ENCODE measurements around the gene HMBS.
A peak's percentile ranks its signal among the peaks of the same experiment; 100 is the strongest.

The HMBS gene

DNA sequence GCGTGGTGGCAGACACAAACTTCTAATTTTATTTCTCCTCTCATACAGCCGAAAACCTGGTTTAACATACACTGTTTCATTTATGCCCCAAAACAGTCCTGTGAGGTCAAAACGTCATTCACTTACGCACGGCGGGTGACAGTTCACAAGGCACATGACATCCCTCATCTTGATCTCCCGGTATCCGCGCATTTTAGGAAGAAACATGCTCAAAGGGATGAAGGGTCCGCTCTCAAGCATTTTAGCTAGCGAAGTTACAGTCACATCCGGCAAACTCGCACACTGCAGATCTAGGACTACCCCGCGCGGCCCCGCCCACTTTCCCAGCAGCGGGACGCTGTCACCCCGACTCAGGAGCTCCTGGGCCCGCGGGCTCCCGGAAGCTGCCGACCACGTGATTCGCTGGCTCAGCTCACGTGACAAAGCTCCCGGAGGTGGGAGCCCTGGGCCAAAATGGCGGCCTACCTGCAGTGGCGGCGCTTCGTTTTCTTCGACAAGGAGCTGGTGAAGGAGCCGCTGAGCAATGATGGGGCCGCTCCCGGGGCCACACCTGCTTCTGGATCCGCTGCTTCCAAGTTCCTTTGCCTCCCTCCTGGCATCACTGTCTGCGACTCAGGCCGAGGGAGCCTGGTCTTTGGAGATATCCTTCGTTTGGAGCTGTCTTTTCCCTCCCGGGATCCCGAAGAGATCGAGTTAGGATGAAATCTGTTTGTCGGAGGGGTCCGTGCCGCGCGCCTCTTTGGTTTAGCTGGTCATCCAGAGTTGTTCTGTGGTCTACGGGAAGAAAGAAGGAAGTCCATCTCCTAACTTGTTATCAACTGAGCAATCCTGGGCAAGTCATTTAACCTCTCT lies 17.1 kb upstream of the HMBS start, which contains the start of gene VPS11:
VPS11 (plus strand) TSS at position 448 of the 852 bp plus-strand sequence; CDS start at position 454, 6 bp downstream.
- DNase-seq (ENCODE audit: low spot score): peak; percentile 96

- no peak for DNase-seq (ENCODE audit: low spot score)
Observed at GRCh38 chr11:119077839-119078238, 6.8 kb upstream of the HMBS start.

GRCh38 chr11:119078675-119079420 lies 5.8 kb upstream of the HMBS start:
- no peak for DNase-seq (ENCODE audit: low spot score)

DNA sequence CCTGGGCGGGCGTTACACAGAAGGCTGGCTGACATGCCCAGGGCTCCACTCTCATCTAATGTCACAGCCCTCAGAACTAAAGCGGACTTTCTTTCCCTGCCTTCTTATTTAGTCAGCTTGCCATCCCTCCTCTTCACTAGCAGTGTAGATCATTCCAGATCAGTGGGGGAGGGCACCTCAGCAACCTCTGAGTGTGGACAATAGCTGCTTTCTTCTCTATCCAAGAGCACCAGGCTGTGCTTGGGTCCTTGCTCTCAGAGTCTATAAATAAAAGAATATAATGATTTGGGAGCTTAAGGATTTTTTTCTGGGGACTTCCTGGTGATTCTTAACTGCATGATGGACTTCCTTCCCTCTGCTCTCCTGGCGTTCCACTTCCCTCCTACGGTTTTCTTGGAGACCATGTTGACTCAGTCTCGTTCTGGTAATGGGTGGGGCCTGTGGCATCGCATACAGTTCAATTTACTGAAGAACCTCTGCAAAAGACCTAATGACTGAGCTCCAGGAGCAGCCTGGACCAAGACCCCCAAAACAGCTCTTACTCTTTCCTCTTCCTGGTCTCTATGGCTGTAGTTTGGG lies 2.9 kb upstream of the HMBS start:
- DNase-seq (ENCODE audit: low spot score): no peak

DNA sequence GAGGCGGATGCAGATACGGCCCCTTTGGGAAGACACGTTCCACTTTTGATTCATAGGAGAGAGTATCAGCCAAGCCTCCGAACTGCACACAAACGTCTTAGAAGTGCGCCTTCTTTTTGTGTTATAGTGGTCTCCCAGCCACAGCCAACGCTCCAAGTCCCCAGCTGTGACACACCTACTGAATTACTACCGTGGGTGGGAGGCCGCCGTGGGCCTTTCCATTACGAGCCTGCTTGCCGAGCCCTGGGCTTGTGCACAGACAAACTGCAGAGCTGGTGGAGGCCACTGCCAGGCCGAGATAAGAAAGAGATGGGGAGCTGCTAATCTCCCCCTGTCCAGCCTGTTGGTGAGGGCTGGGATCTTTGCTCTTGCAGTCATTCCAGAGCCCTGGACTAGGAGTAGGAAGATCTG lies 761 bp downstream of the HMBS start:
- no peak for DNase-seq (ENCODE audit: low spot score)

GRCh38 chr11:119087123-119087522 lies 2.4 kb downstream of the HMBS start:
- DNase-seq (ENCODE audit: low spot score): no peak

- DNase-seq (ENCODE audit: low spot score): no peak
Observed at GRCh38 chr11:119087747-119088241, 3.1 kb downstream of the HMBS start.

DNA sequence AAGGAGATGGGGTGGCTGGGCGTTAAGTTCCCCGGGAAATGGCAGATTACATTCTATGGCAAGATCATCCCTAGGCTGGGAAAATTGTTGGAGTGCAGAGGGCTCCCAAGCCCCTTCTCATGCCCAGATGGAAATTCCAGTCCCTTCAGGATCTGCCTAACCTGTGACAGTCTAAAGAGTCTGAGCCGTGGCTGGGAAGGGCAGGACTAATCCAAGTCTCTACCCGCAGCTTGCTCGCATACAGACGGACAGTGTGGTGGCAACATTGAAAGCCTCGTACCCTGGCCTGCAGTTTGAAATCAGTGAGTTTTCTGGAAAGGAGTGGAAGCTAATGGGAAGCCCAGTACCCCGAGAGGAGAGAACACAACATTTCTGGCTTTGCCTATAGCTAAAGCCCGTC lies 3.7 kb downstream of the HMBS start:
- DNase-seq (ENCODE audit: low spot score): no peak

GRCh38 chr11:119089319-119089718 lies 4.6 kb downstream of the HMBS start:
- DNase-seq (ENCODE audit: low spot score): no peak

DNA sequence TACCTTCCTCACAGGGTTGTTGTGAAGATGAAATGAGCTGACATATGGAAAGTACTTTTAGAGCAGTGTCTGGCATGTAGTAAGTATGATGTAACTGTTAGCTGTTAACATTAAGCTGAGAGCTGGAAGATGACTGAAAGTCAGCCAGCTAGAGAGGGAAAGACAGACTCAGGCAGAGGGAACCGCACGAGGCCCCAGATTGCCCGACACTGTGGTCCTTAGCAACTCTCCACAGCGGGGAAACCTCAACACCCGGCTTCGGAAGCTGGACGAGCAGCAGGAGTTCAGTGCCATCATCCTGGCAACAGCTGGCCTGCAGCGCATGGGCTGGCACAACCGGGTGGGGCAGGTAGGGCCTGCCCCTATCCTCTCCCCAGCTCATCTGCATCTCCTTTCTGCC lies 6.5 kb downstream of the HMBS start:
- no peak for DNase-seq (ENCODE audit: low spot score)

GRCh38 chr11:119091966-119092879 lies 7.5 kb downstream of the HMBS start:
- DNase-seq (ENCODE audit: low spot score): no peak

- DNase-seq (ENCODE audit: low spot score): no peak
Observed at GRCh38 chr11:119092880-119093842, 8.5 kb downstream of the HMBS start.

GRCh38 chr11:119093942-119094815 lies 9.5 kb downstream of the HMBS start:
- DNase-seq (ENCODE audit: low spot score): no peak

DNA sequence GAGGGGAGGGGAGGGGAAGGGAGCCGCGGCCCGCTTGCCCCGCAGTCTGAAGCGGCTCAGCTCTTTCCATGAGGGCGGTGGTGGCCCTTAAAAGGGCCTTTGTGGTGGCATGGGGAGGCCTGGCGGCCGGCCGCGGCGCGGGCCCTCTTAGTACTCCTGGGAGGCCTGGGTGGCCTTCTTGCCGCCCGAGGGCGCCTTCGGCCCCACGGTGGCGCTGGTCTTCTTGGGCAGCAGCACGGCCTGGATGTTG lies 10.1 kb downstream of the HMBS start:
- DNase-seq (ENCODE audit: low spot score): no peak

- peak; percentile 99 for DNase-seq (ENCODE audit: low spot score)
Observed at GRCh38 chr11:119095066-119095880, 10.6 kb downstream of the HMBS start.

DNA sequence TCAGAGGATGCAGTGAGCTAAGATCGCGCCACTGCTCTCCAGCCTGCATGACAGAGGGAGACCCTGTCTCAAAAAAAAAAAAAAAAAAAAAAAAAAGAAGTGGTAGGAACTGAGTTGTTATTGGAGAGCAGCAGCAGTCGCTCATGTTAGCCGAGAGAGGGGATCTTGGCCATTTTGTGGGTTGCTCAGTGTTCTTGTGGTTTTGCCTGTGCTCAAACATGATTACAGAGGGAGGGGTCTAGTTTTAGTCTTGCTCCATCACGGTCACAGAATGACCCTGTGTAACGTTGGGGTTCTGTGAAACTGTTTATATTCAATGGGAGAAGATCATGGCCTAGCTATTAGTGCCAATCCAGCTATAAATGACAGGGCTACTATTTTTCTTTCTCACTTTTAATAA lies 15.0 kb downstream of the HMBS start:
- no peak for DNase-seq (ENCODE audit: low spot score)

- no peak for DNase-seq (ENCODE audit: low spot score)
Observed at GRCh38 chr11:119100246-119100970, 15.7 kb downstream of the HMBS start.
